HG03025 (cell line): Measurements from ENCODE around the gene RRN3.
"Not testable (repeated sequence)": the region's sequence is repeated elsewhere in the genome, so short reads cannot be mapped to it uniquely, and the experiment has no call there.

Source experiments
- ATAC-seq: cut with Tn5 transposase; IDR thresholded peaks from one replicate; pipeline ENCODE4 v1.9.1; 2021; ENCODE audit warnings: mild to moderate bottlenecking, moderate library complexity; ENCODE audit not compliant: unreplicated experiment, low FRiP score

RRN3 gene

DNA sequence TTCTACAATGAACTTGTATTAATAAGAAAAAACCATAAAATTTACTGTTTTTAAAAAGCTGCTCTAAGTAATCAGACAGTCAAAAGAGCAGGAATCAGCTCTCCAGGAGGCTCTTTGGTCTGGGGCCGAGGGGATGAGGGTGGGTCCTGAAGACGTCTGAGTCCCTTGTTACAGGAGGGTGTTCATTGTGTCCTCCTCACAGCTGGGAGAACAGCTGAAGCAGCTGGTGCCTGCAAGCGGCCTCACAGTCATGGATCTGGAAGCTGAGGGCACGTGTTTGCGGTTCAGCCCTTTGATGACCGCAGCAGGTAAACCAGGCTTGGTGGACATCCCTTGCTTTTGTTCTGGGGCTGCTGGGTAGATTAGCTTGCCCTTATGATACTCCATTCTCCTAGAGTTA lies 64.3 kb downstream of the RRN3 start:
- not testable (repeated sequence) for ATAC-seq

- not testable (repeated sequence) for ATAC-seq
Measured at GRCh38 chr16:15028801-15029698, 65.0 kb downstream of the RRN3 start.

- not testable (repeated sequence) for ATAC-seq
Measured at GRCh38 chr16:15028345-15028715, 65.7 kb downstream of the RRN3 start.

DNA sequence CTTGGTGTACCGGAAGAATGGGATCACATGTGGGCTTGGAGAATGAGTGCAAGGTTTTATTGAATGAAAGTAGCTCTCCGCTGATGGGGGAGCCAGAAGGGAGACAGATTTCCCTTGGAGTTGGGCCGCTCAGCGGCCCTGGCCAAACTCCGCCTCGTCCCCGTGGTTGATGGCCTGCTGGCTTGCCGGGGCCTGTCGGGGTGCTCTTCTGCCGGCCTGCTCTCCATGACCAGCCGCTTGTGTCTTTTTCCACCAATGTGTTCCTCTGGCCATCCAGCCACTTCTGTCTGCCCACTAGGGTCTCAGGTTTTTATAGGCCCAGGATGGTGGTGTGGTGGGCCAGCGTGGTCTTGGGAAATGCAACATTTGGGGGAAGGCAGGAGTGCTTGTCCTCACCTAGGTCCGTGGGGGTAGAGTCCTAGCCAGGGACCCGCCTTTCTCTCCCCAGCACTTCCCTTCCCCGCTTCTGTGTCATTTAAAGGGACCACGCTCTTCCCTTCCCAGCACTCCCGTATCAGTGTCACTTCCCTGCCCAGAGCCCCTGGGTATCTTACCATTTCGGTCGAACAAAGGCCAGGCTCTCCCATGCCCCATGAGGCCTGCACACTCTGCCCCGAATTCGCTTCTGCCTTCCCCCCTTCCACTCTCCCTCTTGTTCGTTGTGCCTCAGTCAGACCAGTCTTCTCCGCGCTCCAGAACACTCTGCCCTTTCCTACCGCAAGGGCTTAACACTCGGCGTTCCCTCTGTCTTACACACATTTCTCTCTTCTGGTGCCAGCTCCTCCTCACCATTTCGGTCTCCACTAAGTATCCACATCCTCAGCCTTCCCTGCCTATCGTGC lies 66.3 kb downstream of the RRN3 start:
- not testable (repeated sequence) for ATAC-seq

DNA sequence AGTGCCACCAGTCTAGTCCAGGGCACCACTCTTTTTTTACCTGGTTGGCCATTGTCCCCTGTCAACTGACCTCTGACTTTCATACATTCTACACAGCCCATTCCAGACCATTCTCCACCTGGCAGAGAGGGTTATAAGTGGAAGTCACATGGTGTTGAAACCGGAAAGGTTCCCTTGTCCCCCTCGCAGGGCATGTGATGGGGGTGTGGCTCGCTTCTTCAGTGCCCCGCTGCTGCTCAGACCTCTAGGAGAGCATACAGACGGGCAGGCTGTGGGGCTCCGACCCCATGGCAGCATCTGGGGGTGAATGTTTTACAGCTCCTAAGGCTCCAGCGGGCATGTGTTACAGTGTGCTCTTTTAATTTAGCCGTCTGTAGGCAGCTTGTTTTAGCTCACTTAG lies 67.0 kb downstream of the RRN3 start:
- ATAC-seq = not testable (repeated sequence)

DNA sequence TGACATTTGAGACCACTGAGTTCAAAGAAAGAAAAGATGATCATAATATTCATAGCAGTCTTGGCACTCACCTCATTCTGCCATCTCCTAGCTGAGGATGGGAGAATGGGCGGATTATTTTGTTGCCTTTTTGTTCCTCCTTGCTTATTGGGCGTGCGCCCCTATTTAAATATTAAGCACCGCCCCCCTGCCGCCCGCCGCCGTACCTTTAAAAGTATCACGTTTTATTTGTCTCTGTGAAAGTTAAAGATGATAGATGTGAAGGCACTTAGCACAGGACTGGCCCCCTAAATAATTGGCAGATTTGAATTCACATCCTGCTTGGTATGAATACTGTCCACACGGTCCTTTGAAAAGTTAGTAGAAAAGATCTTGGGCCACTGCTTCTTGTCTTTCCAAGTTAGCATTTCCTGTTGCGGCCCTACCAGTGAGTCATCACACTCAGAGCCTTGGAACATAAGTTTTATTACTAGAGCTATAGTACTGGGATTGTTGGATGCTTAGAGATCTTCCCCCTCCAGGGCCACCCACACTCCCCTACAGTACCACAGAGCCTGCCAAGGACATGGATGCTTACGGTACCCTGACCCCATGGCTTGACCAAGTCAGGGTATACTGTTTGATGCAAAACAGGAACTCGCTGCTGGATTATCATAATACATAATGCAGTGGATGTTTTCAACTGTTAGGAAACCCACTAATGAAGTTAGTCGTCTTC lies 68.7 kb downstream of the RRN3 start:
- not testable (repeated sequence) for ATAC-seq

- ATAC-seq = not testable (repeated sequence)
Measured at GRCh38 chr16:15024858-15025199, 69.2 kb downstream of the RRN3 start.

DNA sequence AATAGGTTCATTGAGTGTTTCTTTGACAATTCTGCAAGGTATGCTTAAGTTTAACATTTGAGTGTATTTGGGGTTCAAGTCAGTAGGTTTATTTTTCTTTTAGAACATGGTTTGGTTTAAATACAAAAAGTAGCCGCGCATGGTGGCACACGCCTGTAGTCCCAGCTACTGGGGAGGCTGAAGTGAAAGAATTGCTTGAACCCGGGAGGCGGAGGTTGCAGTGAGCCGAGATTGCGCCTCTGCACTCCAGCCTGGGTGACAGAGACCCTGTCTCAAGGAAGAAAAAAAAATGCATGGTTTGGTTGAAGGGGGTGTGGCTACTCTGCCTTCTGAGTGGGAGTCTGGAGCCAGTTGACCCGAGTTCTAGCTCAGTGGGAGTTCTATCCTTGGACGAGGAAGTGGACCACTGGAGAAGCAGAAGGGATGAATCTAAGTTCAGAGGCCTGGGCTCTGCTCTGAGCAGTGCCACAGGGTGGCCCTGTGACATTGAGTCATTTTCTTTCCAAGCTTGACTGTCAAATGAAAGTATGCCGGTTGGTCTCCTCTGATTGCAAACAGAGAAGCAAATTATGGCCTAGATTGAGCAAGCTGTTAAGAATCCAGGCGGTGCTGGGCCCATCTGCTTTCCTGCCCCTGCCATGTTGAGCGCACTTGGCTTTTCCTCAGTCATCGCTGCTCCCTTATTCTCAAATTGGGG lies 70.5 kb downstream of the RRN3 start:
- not testable (repeated sequence) for ATAC-seq

- peak; percentile 65 for ATAC-seq
Measured at GRCh38 chr16:15022194-15022593, 71.9 kb downstream of the RRN3 start.

DNA sequence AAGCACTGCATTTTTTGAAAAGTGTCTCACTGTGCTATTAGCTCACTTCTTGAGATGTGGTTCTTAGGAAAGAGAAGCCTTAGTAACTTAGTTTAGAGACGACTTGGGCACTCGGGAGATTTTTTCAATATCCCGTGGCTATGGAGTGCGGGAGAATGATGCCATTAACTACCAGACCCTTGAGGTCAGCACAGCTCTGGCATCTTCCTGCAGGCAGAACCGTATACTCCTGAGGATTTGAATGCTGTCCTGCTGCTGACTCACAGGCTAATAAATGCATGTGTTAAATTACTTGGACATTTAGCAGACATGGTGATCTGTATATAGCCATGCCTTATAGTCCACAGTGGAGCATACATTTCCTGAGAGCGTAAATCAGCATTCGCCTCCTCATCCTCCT lies 72.6 kb downstream of the RRN3 start:
- ATAC-seq = not testable (repeated sequence)

DNA sequence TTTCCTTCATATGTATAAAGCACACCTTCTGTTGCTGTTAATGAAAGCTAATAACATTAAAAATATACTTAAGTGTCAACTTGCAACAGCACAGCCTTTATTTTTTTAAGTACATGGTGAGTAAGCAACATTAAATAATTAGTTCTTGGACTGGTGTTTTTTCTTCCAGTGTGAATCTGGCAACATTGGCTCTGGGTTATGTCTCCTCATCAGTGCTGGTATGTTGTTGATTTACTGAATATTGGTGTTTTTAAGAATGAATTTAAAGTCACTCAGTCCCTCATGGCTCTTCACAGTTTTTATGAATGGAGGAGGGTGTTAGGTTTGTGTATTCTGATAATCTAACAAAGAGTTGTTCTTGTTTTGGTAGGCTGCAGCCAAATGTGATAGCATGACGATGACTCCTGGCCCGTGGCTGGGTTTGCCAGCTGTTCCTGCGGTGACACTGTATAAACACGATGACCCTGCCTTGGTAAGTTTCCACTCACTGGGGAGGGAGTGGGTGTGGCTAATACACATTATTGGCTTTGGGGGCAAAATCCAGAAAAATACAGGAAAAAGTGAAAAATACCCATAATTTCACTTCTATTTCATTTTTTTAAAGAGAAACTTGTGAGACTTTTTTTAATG lies 77.0 kb downstream of the RRN3 start:
- not testable (repeated sequence) for ATAC-seq

GRCh38 chr16:15016354-15016753 lies 77.7 kb downstream of the RRN3 start:
- ATAC-seq = not testable (repeated sequence)

GRCh38 chr16:15015671-15016070 lies 78.4 kb downstream of the RRN3 start:
- not testable (repeated sequence) for ATAC-seq

DNA sequence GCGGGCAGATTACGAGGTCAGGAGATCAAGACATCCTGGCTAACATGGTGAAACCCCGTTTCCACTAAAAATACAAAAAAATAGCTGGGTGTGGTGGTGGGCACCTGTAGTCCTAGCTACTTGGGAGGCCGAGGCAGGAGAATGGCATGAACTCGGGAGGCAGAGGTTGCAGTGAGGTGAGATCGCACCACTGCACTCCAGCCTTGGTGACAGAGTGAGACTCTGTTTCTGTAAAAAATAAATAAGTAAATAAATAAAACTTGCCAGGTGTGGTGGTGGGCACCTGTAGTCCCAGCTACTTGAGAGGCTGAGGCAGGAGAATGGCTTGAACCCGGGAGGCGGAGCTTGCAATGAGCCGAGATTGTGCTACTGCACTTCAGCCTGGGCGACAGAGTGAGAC lies 81.1 kb downstream of the RRN3 start:
- ATAC-seq = not testable (repeated sequence)
